NCI-H82 treated with DMSO at 0.1 percent for 48 hours (cell line): ENCODE measurements around the gene KMO.

Experiments
- DNase-seq: peaks from one replicate; lab custom pipeline; 2025; ENCODE audit not compliant: unreplicated experiment; lab: John Stamatoyannopoulos, UW

Gene KMO

GRCh38 chr1:241624935-241625334, 92.8 kb downstream of the KMO start:
- DNase-seq = no peak

GRCh38 chr1:241627453-241628259, 95.5 kb downstream of the KMO start:
- peak; percentile 31 for DNase-seq

- no peak for DNase-seq
These were observed 97.8 kb downstream of the KMO start for GRCh38 chr1:241630005-241630404.

GRCh38 chr1:241630476-241630875, 98.3 kb downstream of the KMO start:
- no peak for DNase-seq

GRCh38 chr1:241630899-241631298, 98.7 kb downstream of the KMO start:
- no peak for DNase-seq

GRCh38 chr1:241631674-241632073, 99.5 kb downstream of the KMO start:
- DNase-seq = no peak

- DNase-seq = no peak
These were observed 100.8 kb downstream of the KMO start for GRCh38 chr1:241632987-241633386.

- DNase-seq = no peak
These were observed 103.5 kb downstream of the KMO start for GRCh38 chr1:241635556-241636152.

- DNase-seq = no peak
These were observed 104.1 kb downstream of the KMO start for GRCh38 chr1:241636291-241636690.

GRCh38 chr1:241637046-241637590, 104.9 kb downstream of the KMO start:
- DNase-seq = no peak

- no peak for DNase-seq
These were observed 105.4 kb downstream of the KMO start for GRCh38 chr1:241637604-241638003.

- no peak for DNase-seq
These were observed 106.0 kb downstream of the KMO start for GRCh38 chr1:241638099-241638682.

- DNase-seq = no peak
These were observed 106.9 kb downstream of the KMO start for GRCh38 chr1:241638909-241639622.

- peak; percentile 47 for DNase-seq
These were observed 107.5 kb downstream of the KMO start for GRCh38 chr1:241639623-241640148.

- DNase-seq = peak; percentile 71
These were observed 108.1 kb downstream of the KMO start, which contains the start of the genes CHML and OPN3 for GRCh38 chr1:241640149-241640866. Gene CHML (minus strand): TSS chr1:241640369. CDS start chr1:241635766, 4,603 bp downstream. Gene OPN3 (minus strand): TSS chr1:241640369. CDS start chr1:241640254, 115 bp downstream.

- DNase-seq = no peak
These were observed 108.9 kb downstream of the KMO start for GRCh38 chr1:241640867-241641622.

- no peak for DNase-seq
These were observed 109.8 kb downstream of the KMO start for GRCh38 chr1:241641773-241642592.

GRCh38 chr1:241642593-241642944, 110.4 kb downstream of the KMO start:
- DNase-seq = no peak

- no peak for DNase-seq
These were observed 112.1 kb downstream of the KMO start for GRCh38 chr1:241644259-241644658.
